GM12878 (cell line): Measurements from ENCODE around the gene SNCA. TPM values are rescaled to one million over a fixed set of nuclear protein-coding genes. Genes with fewer than 3 reads are reported as not detected.

Experiments
- ATAC-seq: fragments of 200-7000 bp; cut with Tn5 transposase; 3 replicates; pipeline ENCODE4 v1.9.1; 2020; ENCODE audit warnings: mild to moderate bottlenecking, moderate library complexity
- BruUV-seq: library from RNA; stranded (reverse); fragments of 400-500 nt; replicated peaks from 2 replicates; lab custom pipeline; 2021; lab: Mats Ljungman, UMichigan
- CTCF ChIA-PET: fragments of 300-600 bp; sonication (Branson Sonifier 250); formaldehyde crosslinking; extraction: SDS; loops from one replicate; lab custom pipeline; 2021; ENCODE audit warnings: inconsistent platforms; lab: Yijun Ruan, JAX
- POLR2A ChIA-PET: fragments of 350-600 bp; formaldehyde crosslinking; extraction: SDS; loops from one replicate; lab custom pipeline; 2021; ENCODE audit warnings: inconsistent platforms; lab: Charles Lee
- RAD21 ChIA-PET: fragments of 300-600 bp; sonication (Branson Sonifier 250); formaldehyde crosslinking; loops from one replicate; lab custom pipeline; 2023; ENCODE audit warnings: antibody characterized with exemption; ENCODE audit not compliant: unreplicated experiment; lab: Charles Lee
- SMC1A ChIA-PET: fragments of 300-600 bp; sonication (Branson Sonifier 250); formaldehyde crosslinking; loops from one replicate; lab custom pipeline; 2023; ENCODE audit not compliant: unreplicated experiment, uncharacterized antibody; lab: Charles Lee
- DNase-seq: peaks from one replicate; pipeline ENCODE4 v3.0.0-alpha.2; 2011; ENCODE audit warnings: low read depth, low spot score
- FAIRE-seq: peaks from 3 replicates; lab custom pipeline; 2011; peaks lifted over from hg19 to GRCh38; lab: Jason Lieb, UNC
- H2AFZ ChIP-seq: 2 replicates; pipeline ENCODE4 v1.6.0; 2011; ENCODE audit warnings: low read depth, low read length, control low read depth; ENCODE audit not compliant: control insufficient read depth
- H3K27ac ChIP-seq: 2 replicates; pipeline ENCODE4 v1.5.1; 2011; ENCODE audit warnings: control low read depth; ENCODE audit not compliant: control insufficient read depth, insufficient read depth
- H3K27me3 ChIP-seq, 2 experiments: replicated peaks in 1 of 2; 2 replicates each; pipeline versions ENCODE4 v1.6.0 to v1.6.1; 2011; ENCODE audit warnings: low read length in 1 of 2; ENCODE audit not compliant: control insufficient read depth in 2 of 2, insufficient read depth in 2 of 2
- H3K36me3 ChIP-seq, 2 experiments: 2 replicates each; pipeline ENCODE4 v1.5.1; 2011; ENCODE audit warnings: low read length in 1 of 2; ENCODE audit not compliant: control insufficient read depth in 2 of 2, insufficient read depth in 2 of 2
- H3K4me1 ChIP-seq: 2 replicates; pipeline ENCODE4 v1.6.1; 2011; ENCODE audit warnings: mild to moderate bottlenecking, low read length, moderate library complexity, mixed read lengths; ENCODE audit not compliant: control insufficient read depth, insufficient read depth
- H3K4me2 ChIP-seq: 2 replicates; pipeline ENCODE4 v1.6.0; 2011; ENCODE audit warnings: control low read depth; ENCODE audit not compliant: control insufficient read depth, insufficient read depth
- H3K4me3 ChIP-seq: fragments of 200-600 bp; sonication (generic); 2 replicates; pipeline ENCODE4 v1.5.1; 2016
- H3K79me2 ChIP-seq: 2 replicates; pipeline ENCODE4 v1.6.0; 2011; ENCODE audit warnings: low read length; ENCODE audit not compliant: control insufficient read depth, insufficient read depth
- H3K9ac ChIP-seq: 2 replicates; pipeline ENCODE4 v1.8.0; 2011; ENCODE audit warnings: low read length, control low read depth, mixed read lengths; ENCODE audit not compliant: control insufficient read depth, insufficient read depth
- H3K9me3 ChIP-seq: replicated peaks from 3 replicates; pipeline ENCODE4 v1.5.1; 2011; ENCODE audit warnings: mild to moderate bottlenecking, low read length; ENCODE audit not compliant: control insufficient read depth, insufficient read depth
- H4K20me1 ChIP-seq: 2 replicates; pipeline ENCODE4 v1.6.0; 2011; ENCODE audit not compliant: control insufficient read depth, insufficient read depth
- BACH1 ChIP-seq: fragments of 450-650 bp; IDR thresholded peaks from 2 replicates; pipeline ENCODE4 v1.6.1; 2017; ENCODE audit warnings: mild to moderate bottlenecking, borderline replicate concordance
- MXI1 ChIP-seq: fragments of 150-350 bp; IDR thresholded peaks from 2 replicates; pipeline ENCODE4 v1.6.1; 2011; ENCODE audit warnings: low read depth, mild to moderate bottlenecking, inconsistent platforms, low read length, improper control_type of control experiment
- MYB ChIP-seq: fragments of 150-350 bp; IDR thresholded peaks from 2 replicates; pipeline ENCODE4 v1.6.1; 2014; ENCODE audit warnings: mild to moderate bottlenecking, low read depth, low read length, borderline replicate concordance
- TCF3 ChIP-seq: IDR thresholded peaks from 2 replicates; pipeline ENCODE4 v1.6.1; 2012; ENCODE audit warnings: low read depth, mild to moderate bottlenecking, low read length, borderline replicate concordance; ENCODE audit not compliant: insufficient read depth
- ZNF274 ChIP-seq: IDR thresholded peaks from one replicate; pipeline ENCODE4 v1.8.0; 2011; ENCODE audit not compliant: insufficient read length, insufficient read depth
- WGBS: methylation state at CpG from one replicate; pipeline ENCODE4 v1.1.6; 2016; ENCODE audit warnings: low lambda C conversion rate; ENCODE audit not compliant: insufficient replicate concordance, insufficient coverage; ENCODE audit errors: missing lambda C conversion rate; 5-methylcytosine and 5-hydroxymethylcytosine counted together
- in situ Hi-C: fragments of 300-500 bp; cut with MboI; formaldehyde crosslinking; loops from 9 replicates; pipeline ENCODE4 v1.14.3; 2018; ENCODE audit warnings: mixed read lengths
- intact Hi-C: fragments of 100-400 bp; cut with micrococcal nuclease; formaldehyde crosslinking; loops from one replicate; pipeline ENCODE4 v1.14.2; 2022; ENCODE audit not compliant: unreplicated experiment
- polyA plus RNA-seq, 11 experiments: library from polyadenylated mRNA; depleted of rRNA in 4 of 11; unstranded in 6 of 11; stranded (reverse) in 5 of 11; fragments of >200 nt; fragmentation: Nextera tagmentation in 4 of 11; fragmentation: Illumina TruSeq in 1 of 11; extraction: Ambion mirVana in 4 of 11; extraction: Trizol in 1 of 11; gene quantifications; 1 replicate in 1 of 11; 2 replicates in 10 of 11; pipeline versions ENCODE4 v1.2.1 to v1.2.3, GENCODE V29; 2011 to 2016; ENCODE audit warnings: inconsistent platforms in 2 of 11, missing spikeins in 2 of 11, low read depth in 1 of 11
- total RNA-seq, 4 experiments: library from RNA; depleted of rRNA in 3 of 4; stranded (reverse); fragments of >200 nt in 3 of 4; fragmentation: Illumina TruSeq in 1 of 4; extraction: Trizol in 1 of 4; gene quantifications; 2 replicates each; pipeline versions ENCODE4 v1.2.1 to v1.2.3, GENCODE V29; 2013 to 2021
- TF ChIP-seq, protein P1 (sequence below): IDR thresholded peaks from 2 replicates; pipeline ENCODE4 v1.6.1; 2012; ENCODE audit warnings: low read depth, low read length, improper control_type of control experiment
- TF ChIP-seq, protein P2 (sequence below): fragments of 450-650 bp; IDR thresholded peaks from 2 replicates; pipeline ENCODE4 v1.6.1; 2018; ENCODE audit warnings: mild to moderate bottlenecking, low read depth, moderate library complexity; ENCODE audit not compliant: partially characterized antibody
- TF ChIP-seq, protein P3 (sequence below): fragments of 450-650 bp; IDR thresholded peaks from 2 replicates; pipeline ENCODE4 v1.6.1; 2017; ENCODE audit warnings: low read depth, mild to moderate bottlenecking, moderate library complexity

The SNCA gene
- total and polyA plus RNA-seq, 10 of the 15 experiments (the other 5 are each of a cell fraction or from before 2014, with no cell fraction given): 0.22 TPM; not detected in 9

DNA sequence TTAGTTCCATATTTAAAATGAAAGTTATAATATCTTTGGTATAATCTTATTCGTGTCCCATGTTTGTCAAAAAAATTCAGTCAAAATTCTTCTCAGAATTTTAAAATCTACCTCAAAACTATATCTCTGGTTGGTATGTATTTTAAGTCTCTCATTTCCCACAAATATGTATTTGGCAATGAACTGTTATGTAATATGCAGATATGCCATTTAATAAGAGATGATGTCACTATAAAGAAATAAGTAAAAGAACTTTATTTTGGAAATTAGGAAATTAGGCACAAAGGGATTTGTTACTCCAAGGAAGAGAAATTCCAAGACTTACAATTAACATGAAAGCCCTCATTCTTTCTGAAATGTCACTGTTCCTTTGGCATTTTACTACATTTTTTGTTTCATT, 15.3 kb downstream of the SNCA start (continued):
- no peak for TF ChIP-seq MXI1
- TF ChIP-seq, protein P1, sequence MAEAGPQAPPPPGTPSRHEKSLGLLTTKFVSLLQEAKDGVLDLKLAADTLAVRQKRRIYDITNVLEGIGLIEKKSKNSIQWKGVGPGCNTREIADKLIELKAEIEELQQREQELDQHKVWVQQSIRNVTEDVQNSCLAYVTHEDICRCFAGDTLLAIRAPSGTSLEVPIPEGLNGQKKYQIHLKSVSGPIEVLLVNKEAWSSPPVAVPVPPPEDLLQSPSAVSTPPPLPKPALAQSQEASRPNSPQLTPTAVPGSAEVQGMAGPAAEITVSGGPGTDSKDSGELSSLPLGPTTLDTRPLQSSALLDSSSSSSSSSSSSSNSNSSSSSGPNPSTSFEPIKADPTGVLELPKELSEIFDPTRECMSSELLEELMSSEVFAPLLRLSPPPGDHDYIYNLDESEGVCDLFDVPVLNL: no peak
- no peak for TF ChIP-seq BACH1
- no peak for TF ChIP-seq ZNF274
- TF ChIP-seq, protein P2, sequence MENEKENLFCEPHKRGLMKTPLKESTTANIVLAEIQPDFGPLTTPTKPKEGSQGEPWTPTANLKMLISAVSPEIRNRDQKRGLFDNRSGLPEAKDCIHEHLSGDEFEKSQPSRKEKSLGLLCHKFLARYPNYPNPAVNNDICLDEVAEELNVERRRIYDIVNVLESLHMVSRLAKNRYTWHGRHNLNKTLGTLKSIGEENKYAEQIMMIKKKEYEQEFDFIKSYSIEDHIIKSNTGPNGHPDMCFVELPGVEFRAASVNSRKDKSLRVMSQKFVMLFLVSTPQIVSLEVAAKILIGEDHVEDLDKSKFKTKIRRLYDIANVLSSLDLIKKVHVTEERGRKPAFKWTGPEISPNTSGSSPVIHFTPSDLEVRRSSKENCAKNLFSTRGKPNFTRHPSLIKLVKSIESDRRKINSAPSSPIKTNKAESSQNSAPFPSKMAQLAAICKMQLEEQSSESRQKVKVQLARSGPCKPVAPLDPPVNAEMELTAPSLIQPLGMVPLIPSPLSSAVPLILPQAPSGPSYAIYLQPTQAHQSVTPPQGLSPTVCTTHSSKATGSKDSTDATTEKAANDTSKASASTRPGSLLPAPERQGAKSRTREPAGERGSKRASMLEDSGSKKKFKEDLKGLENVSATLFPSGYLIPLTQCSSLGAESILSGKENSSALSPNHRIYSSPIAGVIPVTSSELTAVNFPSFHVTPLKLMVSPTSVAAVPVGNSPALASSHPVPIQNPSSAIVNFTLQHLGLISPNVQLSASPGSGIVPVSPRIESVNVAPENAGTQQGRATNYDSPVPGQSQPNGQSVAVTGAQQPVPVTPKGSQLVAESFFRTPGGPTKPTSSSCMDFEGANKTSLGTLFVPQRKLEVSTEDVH: no peak

DNA sequence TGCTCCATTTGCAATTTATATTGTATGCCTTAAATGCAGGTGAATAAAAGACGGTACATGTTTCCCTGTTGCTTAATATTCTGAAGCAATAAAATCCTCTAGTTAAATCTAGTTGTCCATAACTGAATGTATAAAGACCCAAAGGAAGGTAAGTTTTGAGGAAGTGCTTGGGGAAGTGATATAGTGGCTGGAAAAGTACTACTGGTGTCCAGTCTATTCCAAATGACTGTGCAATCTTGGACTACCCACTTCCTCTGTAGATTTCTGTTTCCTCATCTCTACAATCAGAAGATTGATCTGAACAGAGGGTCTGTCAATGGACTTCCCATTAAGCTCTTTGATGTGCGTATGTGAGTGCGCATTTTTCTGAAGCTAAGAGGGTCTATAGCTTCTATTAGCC, 17.0 kb downstream of the SNCA start:
- no TSS peak for BruUV-seq
- ChIA-PET SMC1A (interaction anchor here (1.3 kb wide), 1 partner anchor 16 kb away, joined by 4 read pairs; no protein-coding TSS in a partner anchor), POLR2A (no interaction called here), CTCF (no interaction called here), RAD21 (no interaction called here)
- no peak for FAIRE-seq
- no peaks in the 10 kb centered on the region for H4K20me1 ChIP-seq
- H3K4me2 ChIP-seq: no peak overlapping the region
- no peaks in the 10 kb centered on the region for H3K27me3 ChIP-seq
- no peaks in the 10 kb centered on the region for H3K36me3 ChIP-seq
- no peak for DNase-seq
- H3K79me2 ChIP-seq: no peaks in the 10 kb centered on the region
- intact Hi-C loops: no loop called here
- H3K9ac ChIP-seq: no peak overlapping the region
- 31% methylated on average over 3 of the region's 3 CpGs for WGBS
- ATAC-seq: no peak
- in situ Hi-C loops: no loop called here
- H3K9me3 ChIP-seq: no peaks in the 10 kb centered on the region
- no peak overlapping the region for H3K27ac ChIP-seq
- TF ChIP-seq MYB (no peak), TCF3 (no peak)
- TF ChIP-seq, protein P1: no peak
- TF ChIP-seq, protein P3, sequence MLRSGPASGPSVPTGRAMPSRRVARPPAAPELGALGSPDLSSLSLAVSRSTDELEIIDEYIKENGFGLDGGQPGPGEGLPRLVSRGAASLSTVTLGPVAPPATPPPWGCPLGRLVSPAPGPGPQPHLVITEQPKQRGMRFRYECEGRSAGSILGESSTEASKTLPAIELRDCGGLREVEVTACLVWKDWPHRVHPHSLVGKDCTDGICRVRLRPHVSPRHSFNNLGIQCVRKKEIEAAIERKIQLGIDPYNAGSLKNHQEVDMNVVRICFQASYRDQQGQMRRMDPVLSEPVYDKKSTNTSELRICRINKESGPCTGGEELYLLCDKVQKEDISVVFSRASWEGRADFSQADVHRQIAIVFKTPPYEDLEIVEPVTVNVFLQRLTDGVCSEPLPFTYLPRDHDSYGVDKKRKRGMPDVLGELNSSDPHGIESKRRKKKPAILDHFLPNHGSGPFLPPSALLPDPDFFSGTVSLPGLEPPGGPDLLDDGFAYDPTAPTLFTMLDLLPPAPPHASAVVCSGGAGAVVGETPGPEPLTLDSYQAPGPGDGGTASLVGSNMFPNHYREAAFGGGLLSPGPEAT: no peak
- H2AFZ ChIP-seq: no peak overlapping the region
- no peaks in the 10 kb centered on the region for H3K4me1 ChIP-seq
- no peak overlapping the region for H3K4me3 ChIP-seq
